SJSA1 (cell line): ENCODE measurements around the gene IL23A. TPM values are rescaled to one million over a fixed set of nuclear protein-coding genes. Genes with fewer than 3 reads are reported as not detected.
A peak's percentile ranks its signal among the peaks of the same experiment; 100 is the strongest.
"Not testable (repeated sequence)": the region's sequence is repeated elsewhere in the genome, so short reads cannot be mapped to it uniquely, and the experiment has no call there.

ENCODE experiments used
- DNase-seq, 2 experiments: peaks; one replicate each; pipeline ENCODE4 v3.0.0-alpha.2; 2015 to 2020; ENCODE audit warnings: low spot score in 2 of 2, low read depth in 1 of 2
- H3K27ac ChIP-seq: fragments of 250-450 bp; sonication (Bioruptor Pico); 2 replicates; pipeline ENCODE4 v1.5.1; 2020; ENCODE audit warnings: mild to moderate bottlenecking, moderate library complexity
- H3K27me3 ChIP-seq: fragments of 250-450 bp; sonication (Bioruptor Pico); replicated peaks from 2 replicates; pipeline ENCODE4 v1.5.1; 2020; ENCODE audit warnings: mild to moderate bottlenecking, moderate library complexity
- H3K36me3 ChIP-seq: fragments of 250-450 bp; sonication (Bioruptor Pico); 2 replicates; pipeline ENCODE4 v1.5.1; 2020; ENCODE audit warnings: mild to moderate bottlenecking
- H3K4me1 ChIP-seq: fragments of 250-450 bp; sonication (Bioruptor Pico); replicated peaks from 2 replicates; pipeline ENCODE4 v1.6.1; 2021; ENCODE audit warnings: mild to moderate bottlenecking
- H3K4me3 ChIP-seq: fragments of 250-450 bp; sonication (Bioruptor Pico); 2 replicates; pipeline ENCODE4 v1.5.1; 2020; ENCODE audit warnings: mild to moderate bottlenecking
- H3K9me3 ChIP-seq: fragments of 250-450 bp; sonication (Bioruptor Pico); replicated peaks from 2 replicates; pipeline ENCODE4 v1.5.1; 2020; ENCODE audit warnings: mild to moderate bottlenecking
- total RNA-seq: library from RNA; depleted of rRNA; stranded (reverse); fragments of >200 nt; shearing (Covaris generic); gene quantifications from 2 replicates; pipeline ENCODE4 v1.2.3, GENCODE V29; 2014

Gene IL23A
- total RNA-seq, 1 experiment from 2014 or later, result 1.4 TPM

DNA sequence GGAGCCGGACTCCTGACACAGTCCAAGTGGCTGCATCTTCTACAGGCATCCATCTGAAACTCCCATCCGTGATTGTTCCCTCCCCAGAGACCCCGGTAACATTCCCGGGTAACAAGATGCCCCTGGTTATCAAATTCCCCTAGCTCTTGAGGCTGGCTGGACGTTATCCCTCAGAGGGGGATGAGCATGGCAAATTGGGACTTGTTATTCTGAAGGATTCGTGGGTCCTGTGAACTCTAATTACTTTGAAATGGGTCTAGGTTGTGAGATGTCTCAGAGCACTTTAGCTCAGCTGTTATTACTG is 4.2 kb upstream of the IL23A start:
- Histone ChIP-seq H3K9me3 (no peaks in the 10 kb centered on the region), H3K4me3 (peak overlapping the region; percentile 47), H3K4me1 (peaks cover 14% of the 10 kb centered on the region), H3K27ac (peak overlapping the region; percentile 97), H3K27me3 (no peaks in the 10 kb centered on the region), H3K36me3 (no peaks in the 10 kb centered on the region)
- no peak for DNase-seq

GRCh38 chr12:56335527-56335926 is 3.2 kb upstream of the IL23A start:
- DNase-seq, H3K36me3 ChIP-seq, H3K4me3 ChIP-seq, H3K9me3 ChIP-seq, H3K27ac ChIP-seq, H3K27me3 ChIP-seq: not testable (repeated sequence)
- H3K4me1 ChIP-seq, result peaks cover 14% of the 10 kb centered on the region

DNA sequence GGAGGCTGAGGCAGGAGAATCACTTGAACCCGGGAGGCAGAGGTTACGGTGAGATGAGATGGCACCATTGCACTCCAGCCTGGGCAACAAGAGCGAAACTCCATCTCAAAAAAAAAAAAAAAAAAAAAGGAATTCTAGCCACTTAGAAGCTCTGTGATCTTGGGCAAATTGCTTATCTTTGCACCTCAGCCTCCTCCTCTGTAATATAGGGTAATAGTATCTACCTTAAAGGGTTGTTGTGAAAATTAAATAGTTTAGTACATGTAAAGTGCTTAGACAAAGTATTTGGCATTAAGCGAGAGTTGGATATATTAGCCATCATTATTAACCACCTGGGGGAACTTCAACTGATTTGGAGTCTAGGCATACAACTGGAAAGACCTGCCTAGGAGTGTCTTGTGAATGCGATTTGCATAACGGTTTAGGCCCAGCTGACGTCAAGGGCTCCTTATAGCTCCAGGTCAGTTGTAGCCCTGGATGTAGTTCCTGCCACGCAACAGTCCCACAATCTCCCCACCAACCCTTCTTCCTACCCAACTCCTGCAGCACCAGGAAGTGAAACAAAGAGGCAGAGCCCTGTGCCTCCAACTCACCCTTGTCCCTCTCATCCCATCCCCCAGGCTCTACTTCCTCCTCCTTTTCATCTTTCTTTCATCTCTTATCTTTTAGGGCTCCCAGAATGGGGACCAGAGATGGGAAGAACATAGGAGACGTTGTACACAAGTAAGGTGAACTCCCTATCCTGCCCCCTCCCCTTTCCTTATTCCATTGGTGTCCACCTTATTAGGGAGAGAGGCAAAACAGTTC is 2.1 kb upstream of the IL23A start:
- no peak for DNase-seq
- Histone ChIP-seq H3K9me3 (no peaks in the 10 kb centered on the region), H3K27me3 (no peaks in the 10 kb centered on the region), H3K4me1 (peaks cover 14% of the 10 kb centered on the region), H3K27ac (no peak overlapping the region), H3K4me3 (no peak overlapping the region), H3K36me3 (peaks cover under 1% of the 10 kb centered on the region)

- no peak for DNase-seq
- Histone ChIP-seq H3K9me3 (no peaks in the 10 kb centered on the region), H3K4me3 (no peak overlapping the region), H3K27ac (no peak overlapping the region), H3K27me3 (no peaks in the 10 kb centered on the region), H3K36me3 (peaks cover 11% of the 10 kb centered on the region), H3K4me1 (peaks cover 12% of the 10 kb centered on the region)
Measured at GRCh38 chr12:56337753-56338251, 882 bp upstream of the IL23A start.

DNA sequence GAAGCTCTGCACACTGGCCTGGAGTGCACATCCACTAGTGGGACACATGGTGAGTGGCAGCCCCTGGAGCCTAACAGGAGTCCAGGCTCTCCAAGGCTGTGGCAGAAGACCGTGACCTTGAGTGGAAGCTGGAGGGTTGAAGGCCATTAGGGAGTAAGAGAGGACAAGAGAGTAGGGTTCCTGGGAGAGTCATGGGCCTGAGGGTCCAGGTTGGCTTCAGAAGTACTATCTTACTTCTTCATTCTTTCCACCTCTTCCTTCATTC is 406 bp downstream of the IL23A start:
- Histone ChIP-seq H3K27me3 (no peaks in the 10 kb centered on the region), H3K9me3 (no peaks in the 10 kb centered on the region), H3K4me1 (peaks cover 5% of the 10 kb centered on the region; the same call in 1 of the 2 replicates), H3K27ac (no peak overlapping the region), H3K36me3 (peaks cover 24% of the 10 kb centered on the region), H3K4me3 (no peak overlapping the region)
- no peak for DNase-seq

DNA sequence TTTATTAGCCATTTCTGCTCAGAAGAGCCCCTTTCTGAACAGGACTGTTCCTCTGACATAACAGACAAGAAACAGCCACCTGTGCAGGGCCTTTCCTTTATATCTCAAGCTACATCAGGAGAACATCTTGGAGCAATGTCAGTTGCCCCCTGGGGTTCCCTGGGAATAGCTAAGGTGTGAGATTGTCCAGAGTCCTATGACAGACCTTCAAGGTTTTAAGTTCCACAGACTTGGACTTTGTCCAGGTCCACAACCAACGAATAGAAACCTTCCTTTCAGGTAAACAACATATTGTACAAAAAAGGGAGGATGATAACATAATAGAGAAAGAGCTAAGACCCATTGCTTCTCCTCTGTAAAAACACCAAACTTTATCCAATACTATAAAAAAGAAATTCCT is 2.9 kb downstream of the IL23A start:
- H3K4me3 ChIP-seq, result no peak overlapping the region
- H3K9me3 ChIP-seq, result no peaks in the 10 kb centered on the region
- no peak overlapping the region for H3K27ac ChIP-seq
- DNase-seq, result no peak
- H3K36me3 ChIP-seq, result peaks cover 37% of the 10 kb centered on the region
- no peaks in the 10 kb centered on the region for H3K4me1 ChIP-seq
- H3K27me3 ChIP-seq, result no peaks in the 10 kb centered on the region

- H3K36me3 ChIP-seq, result peaks cover 44% of the 10 kb centered on the region
- not testable (repeated sequence) for H3K4me3 ChIP-seq, H3K27me3 ChIP-seq, DNase-seq, H3K9me3 ChIP-seq, H3K4me1 ChIP-seq, H3K27ac ChIP-seq
Measured at GRCh38 chr12:56342290-56342689, 3.6 kb downstream of the IL23A start.

DNA sequence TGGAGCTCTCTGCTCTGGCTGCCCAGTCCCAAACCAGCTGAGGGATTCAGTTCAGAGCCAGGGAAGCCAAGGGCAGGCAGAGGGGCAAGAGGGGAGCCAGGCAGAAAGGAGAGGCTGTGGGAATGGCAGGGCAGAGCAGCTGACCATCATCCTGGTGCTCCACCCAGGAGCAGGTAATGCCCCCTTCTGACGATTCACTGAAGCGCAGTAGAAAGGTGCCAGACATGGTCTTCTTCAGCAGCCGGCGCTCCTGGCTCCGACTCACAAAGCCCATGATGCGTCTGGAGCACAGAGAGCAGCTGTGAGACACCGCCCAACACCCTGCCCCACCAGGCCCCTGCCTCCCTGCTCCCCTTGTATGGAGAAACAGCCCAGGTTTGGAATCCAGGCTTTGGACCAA is 8.0 kb downstream of the IL23A start:
- no peak for DNase-seq
- H3K27ac ChIP-seq, result no peak overlapping the region
- H3K36me3 ChIP-seq, result peaks cover 84% of the 10 kb centered on the region
- H3K4me1 ChIP-seq, result no peaks in the 10 kb centered on the region
- H3K27me3 ChIP-seq, result no peaks in the 10 kb centered on the region
- H3K9me3 ChIP-seq, result no peaks in the 10 kb centered on the region
- H3K4me3 ChIP-seq, result no peak overlapping the region

DNA sequence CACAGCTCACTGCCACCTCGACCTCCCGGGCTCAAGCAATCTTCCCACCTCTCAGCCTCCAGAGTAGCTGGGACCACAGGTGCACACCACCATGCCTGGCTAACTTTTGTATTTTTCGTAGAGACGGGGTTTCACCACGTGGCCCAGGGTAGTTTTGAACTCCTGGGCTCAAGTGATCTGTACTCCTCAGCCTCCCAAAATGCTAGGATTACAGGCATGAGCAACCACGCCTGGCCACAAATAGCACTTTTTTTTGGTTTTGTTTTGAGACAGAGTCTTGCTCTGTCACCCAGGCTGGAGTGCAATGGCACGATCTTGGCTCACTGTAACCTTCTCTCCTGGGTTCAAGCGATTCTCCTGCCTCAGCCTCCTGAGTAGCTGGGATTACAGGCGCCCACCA is 8.6 kb downstream of the IL23A start:
- not testable (repeated sequence) for H3K27ac ChIP-seq, H3K4me3 ChIP-seq, DNase-seq, H3K27me3 ChIP-seq, H3K4me1 ChIP-seq, H3K9me3 ChIP-seq
- H3K36me3 ChIP-seq, result peaks cover 84% of the 10 kb centered on the region

DNA sequence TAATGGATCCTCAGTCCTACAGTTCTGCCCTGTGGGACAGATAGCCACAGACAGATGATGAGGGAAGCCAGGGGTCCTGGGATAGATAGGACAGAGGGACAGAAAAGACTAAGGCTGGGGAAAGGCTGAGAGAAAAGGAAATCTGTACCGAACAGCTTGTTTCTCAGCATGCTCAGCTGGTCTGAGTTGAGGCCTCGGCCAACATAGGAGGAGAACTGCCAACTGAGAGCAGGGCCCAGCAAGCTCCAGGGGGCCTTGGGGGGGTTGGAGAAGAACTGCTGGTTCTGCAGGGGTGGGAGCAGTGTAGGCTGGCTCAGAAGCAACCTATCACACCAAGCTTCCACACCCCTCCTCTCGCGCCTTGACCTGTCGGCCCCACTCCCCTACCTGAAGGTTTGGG is 10.1 kb downstream of the IL23A start:
- peaks cover 83% of the 10 kb centered on the region for H3K36me3 ChIP-seq
- no peaks in the 10 kb centered on the region for H3K9me3 ChIP-seq
- DNase-seq, result no peak
- H3K27me3 ChIP-seq, result no peaks in the 10 kb centered on the region
- H3K27ac ChIP-seq, result no peak overlapping the region
- no peaks in the 10 kb centered on the region for H3K4me1 ChIP-seq
- H3K4me3 ChIP-seq, result no peak overlapping the region

- H3K9me3 ChIP-seq, result no peaks in the 10 kb centered on the region
- peaks cover 91% of the 10 kb centered on the region for H3K36me3 ChIP-seq
- no peak overlapping the region for H3K4me3 ChIP-seq
- no peak for DNase-seq
- H3K4me1 ChIP-seq, result no peaks in the 10 kb centered on the region
- no peak overlapping the region for H3K27ac ChIP-seq
- no peaks in the 10 kb centered on the region for H3K27me3 ChIP-seq
Measured at GRCh38 chr12:56350662-56351061, 12.0 kb downstream of the IL23A start.

- Histone ChIP-seq H3K4me1 (no peaks in the 10 kb centered on the region), H3K4me3 (no peak overlapping the region), H3K9me3 (no peaks in the 10 kb centered on the region), H3K36me3 (peaks cover 91% of the 10 kb centered on the region), H3K27ac (no peak overlapping the region), H3K27me3 (no peaks in the 10 kb centered on the region)
- no peak for DNase-seq
Measured at GRCh38 chr12:56351325-56351724, 12.6 kb downstream of the IL23A start.

- peak in 1 of 2 experiments; percentile 72 for DNase-seq
- Histone ChIP-seq H3K9me3 (no peaks in the 10 kb centered on the region), H3K4me3 (peak overlapping the region; percentile 59), H3K27me3 (no peaks in the 10 kb centered on the region), H3K36me3 (peaks cover 22% of the 10 kb centered on the region), H3K27ac (peak overlapping the region; percentile 55), H3K4me1 (peaks cover 14% of the 10 kb centered on the region)
Measured at GRCh38 chr12:56358836-56359532, 20.3 kb downstream of the IL23A start.

DNA sequence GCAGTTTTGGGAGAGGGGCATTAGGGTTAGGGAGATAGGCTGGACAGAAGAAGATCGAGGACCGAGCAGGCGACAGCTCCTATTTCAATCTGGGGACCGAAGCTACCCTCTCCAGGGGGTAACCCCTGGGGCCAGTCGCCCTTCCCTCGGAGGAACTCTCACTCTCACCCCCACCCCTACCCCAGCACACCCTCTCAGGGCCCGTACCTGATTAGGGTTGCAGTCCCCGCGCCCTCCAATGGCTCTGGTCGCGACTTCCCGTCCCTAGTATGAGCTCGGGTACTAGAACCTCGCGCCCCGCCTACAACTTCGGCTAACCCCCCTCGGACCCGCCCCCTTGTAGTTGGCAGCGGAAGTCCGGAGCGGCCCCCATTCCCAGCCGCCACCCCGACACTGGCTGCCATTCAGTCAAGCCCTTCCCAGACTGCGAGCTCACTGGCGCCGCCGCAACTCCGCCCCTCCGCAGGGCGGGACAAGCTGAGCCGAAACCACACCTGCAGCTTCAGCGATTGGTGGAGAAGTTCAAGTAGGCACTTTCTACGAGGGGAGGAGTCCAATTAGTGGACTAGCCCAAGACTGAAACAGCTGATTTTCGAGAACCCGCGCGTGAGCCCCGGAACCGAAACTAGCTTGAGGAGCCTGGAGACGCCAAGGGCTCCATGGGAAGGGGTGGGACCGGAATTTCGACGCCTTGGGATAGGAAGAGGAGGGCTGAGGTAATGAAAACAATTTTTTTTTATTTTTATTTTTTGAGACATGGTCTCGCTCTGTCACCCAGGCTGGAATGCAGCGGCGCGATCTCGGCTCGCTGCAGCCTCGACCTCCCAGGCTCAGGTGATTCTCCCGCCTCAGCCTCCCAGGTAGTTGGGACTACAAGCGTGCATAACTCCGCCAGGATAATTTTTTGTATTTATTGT is 21.4 kb downstream of the IL23A start, which contains the start of gene STAT2:
Gene STAT2, minus strand, starts transcription at position 257 of the 917 bp plus-strand sequence. CDS start 3,536 bp downstream, outside the sequence.
- Histone ChIP-seq H3K4me3 (peak within 1 kb of the TSS; percentile 59), H3K36me3 (peaks cover 12% of the 10 kb centered on the region), H3K4me1 (peaks cover 14% of the 10 kb centered on the region), H3K9me3 (no peaks in the 10 kb centered on the region), H3K27me3 (no peaks in the 10 kb centered on the region), H3K27ac (peak within 1 kb of the TSS; percentile 86)
- DNase-seq, result peak; percentile 99
